ENCODE results near the gene SHB.

DNA sequence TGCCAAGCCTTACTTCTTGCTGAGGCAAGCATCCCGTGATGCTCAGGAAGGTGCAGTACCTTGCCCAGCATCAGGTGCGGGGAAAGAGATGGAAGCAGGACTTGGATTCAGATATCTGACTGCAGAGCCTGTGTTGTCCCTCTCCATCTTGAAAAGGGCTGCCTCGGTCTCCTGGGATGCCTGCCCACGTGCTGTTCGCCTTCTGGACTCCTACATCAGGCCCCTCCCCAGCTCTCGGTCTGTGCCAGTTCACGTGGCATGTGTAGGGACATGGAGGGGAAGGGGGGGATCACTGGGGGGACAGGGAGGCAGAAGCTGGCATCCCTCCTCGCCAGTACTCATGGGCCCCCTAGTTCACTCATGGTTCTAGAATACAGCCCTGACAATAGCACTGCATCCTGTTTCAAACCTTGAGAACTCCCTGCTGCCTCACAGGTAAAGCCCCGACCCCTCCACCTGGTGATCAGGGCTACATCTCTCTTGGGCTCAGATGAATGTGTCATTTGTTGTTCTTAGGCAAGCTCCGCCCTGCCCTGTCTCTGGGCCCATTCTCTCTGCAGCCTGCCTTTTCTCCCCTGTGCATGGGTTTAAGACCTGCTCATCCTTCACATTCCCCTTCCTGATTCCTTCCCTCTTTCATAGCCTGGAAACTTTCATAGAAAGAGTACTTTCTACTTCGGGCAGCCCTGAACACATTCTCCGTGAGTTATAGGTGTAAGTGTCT lies 126.2 kb downstream of the SHB start:
- TF ChIP-seq POLR2A (IDR thresholded peaks at IDR 0.05) = no peak
- TF ChIP-seq, protein P1, sequence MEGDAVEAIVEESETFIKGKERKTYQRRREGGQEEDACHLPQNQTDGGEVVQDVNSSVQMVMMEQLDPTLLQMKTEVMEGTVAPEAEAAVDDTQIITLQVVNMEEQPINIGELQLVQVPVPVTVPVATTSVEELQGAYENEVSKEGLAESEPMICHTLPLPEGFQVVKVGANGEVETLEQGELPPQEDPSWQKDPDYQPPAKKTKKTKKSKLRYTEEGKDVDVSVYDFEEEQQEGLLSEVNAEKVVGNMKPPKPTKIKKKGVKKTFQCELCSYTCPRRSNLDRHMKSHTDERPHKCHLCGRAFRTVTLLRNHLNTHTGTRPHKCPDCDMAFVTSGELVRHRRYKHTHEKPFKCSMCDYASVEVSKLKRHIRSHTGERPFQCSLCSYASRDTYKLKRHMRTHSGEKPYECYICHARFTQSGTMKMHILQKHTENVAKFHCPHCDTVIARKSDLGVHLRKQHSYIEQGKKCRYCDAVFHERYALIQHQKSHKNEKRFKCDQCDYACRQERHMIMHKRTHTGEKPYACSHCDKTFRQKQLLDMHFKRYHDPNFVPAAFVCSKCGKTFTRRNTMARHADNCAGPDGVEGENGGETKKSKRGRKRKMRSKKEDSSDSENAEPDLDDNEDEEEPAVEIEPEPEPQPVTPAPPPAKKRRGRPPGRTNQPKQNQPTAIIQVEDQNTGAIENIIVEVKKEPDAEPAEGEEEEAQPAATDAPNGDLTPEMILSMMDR (IDR thresholded peaks at IDR 0.05) = no peak

Measured in prostate gland (tissue), 2 donors.